Body of pancreas (tissue), 4 donors: Measurements from ENCODE around the gene MST1R. TPM values are rescaled to one million over a fixed set of nuclear protein-coding genes. Genes with fewer than 3 reads are reported as not detected.
"Not testable (repeated sequence)": the region's sequence is repeated elsewhere in the genome, so short reads cannot be mapped to it uniquely, and the experiment has no call there.

Experiments used
- ATAC-seq: fragments of 150-250 bp; one replicate; pipeline ENCODE4 v1.9.1; 2016
- DNase-seq, 4 donors: peaks; one replicate each; pipeline ENCODE4 v3.0.0-alpha.2; 2019
- H3K27ac ChIP-seq, 4 donors: fragments of 200-600 bp; sonication (generic); 1 replicate in 3 of 4; 2 replicates in 1 of 4; pipeline versions ENCODE4 v1.5.1 to v1.6.1; 2016 to 2019; ENCODE audit warnings: mild to moderate bottlenecking in 1 of 4, mixed read lengths in 1 of 4, moderate library complexity in 1 of 4
- H3K27me3 ChIP-seq, 2 donors: fragments of 200-600 bp; sonication (generic); one replicate each; pipeline ENCODE4 v1.6.0; 2016; ENCODE audit warnings: mild to moderate bottlenecking in 1 of 2
- H3K36me3 ChIP-seq, 2 donors: fragments of 200-600 bp; sonication (generic); replicated peaks in 1 of 2; 2 replicates each; pipeline ENCODE4 v1.5.1; 2016; ENCODE audit warnings: low read depth in 2 of 2; ENCODE audit not compliant: insufficient read depth in 1 of 2
- H3K4me1 ChIP-seq: fragments of 200-600 bp; sonication (generic); one replicate; pipeline ENCODE4 v1.6.0; 2016
- H3K4me3 ChIP-seq, 2 donors: fragments of 200-600 bp; sonication (generic); 1 replicate in 1 of 2; 2 replicates in 1 of 2; pipeline ENCODE4 v1.5.1; 2016 to 2019
- H3K9me3 ChIP-seq, 3 donors: fragments of 200-600 bp; sonication (generic); 1 replicate in 2 of 3; 2 replicates in 1 of 3; pipeline ENCODE4 v1.5.1; 2016
- CTCF ChIP-seq, 7 experiments: fragments of 450-650 bp in 4 of 7; fragments of 200-600 bp in 3 of 7; sonication (generic) in 3 of 7; IDR thresholded peaks; one replicate each; pipeline ENCODE4 v1.5.1; 2016 to 2019; ENCODE audit warnings: antibody characterized with exemption in 7 of 7
- POLR2A ChIP-seq, 3 donors: fragments of 450-650 bp; IDR thresholded peaks; one replicate each; pipeline ENCODE4 v1.6.1; 2016; ENCODE audit warnings: antibody characterized with exemption in 3 of 3, mild to moderate bottlenecking in 2 of 3
- WGBS, 2 donors: methylation state at CpG; one replicate each; pipeline ENCODE4 v1.1.5; 2017; 5-methylcytosine and 5-hydroxymethylcytosine counted together
- intact Hi-C: fragments of 100-400 bp; cut with DNase I; formaldehyde crosslinking; loops from one replicate; pipeline ENCODE4 v1.15.1; 2023
- total RNA-seq, 2 donors: library from RNA; depleted of rRNA; stranded (reverse); fragments of >200 nt; gene quantifications; one replicate each; pipeline ENCODE4 v1.1.0, GENCODE V29; 2016

Gene MST1R
- total RNA-seq, 2 donors from 2014 or later: 10.4 to 12.2 TPM

- intact Hi-C loops: no loop called here
- Histone ChIP-seq H3K27me3 (no peaks in the 10 kb centered on the region), H3K4me1 (peaks cover 13% of the 10 kb centered on the region), H3K9me3 (no peaks in the 10 kb centered on the region), H3K36me3 (no peaks in the 10 kb centered on the region), H3K4me3 (no peak overlapping the region), H3K27ac (no peak overlapping the region)
- DNase-seq: no peak
- 71 to 73% methylated on average over 2 of the region's 2 CpGs for WGBS, 2 donors
- TF ChIP-seq CTCF (IDR thresholded peaks at IDR 0.05): no peak
- TF ChIP-seq POLR2A (IDR thresholded peaks at IDR 0.05): no peak
- ATAC-seq: no peak
Observed at GRCh38 chr3:49925485-49925884, 21.8 kb upstream of the MST1R start.

GRCh38 chr3:49924683-49925082, 21.0 kb upstream of the MST1R start:
- ATAC-seq (no peak), DNase-seq (no peak)
- H3K27me3 ChIP-seq: no peaks in the 10 kb centered on the region
- intact Hi-C loops: no loop called here
- TF ChIP-seq POLR2A (IDR thresholded peaks at IDR 0.05): no peak
- TF ChIP-seq CTCF (IDR thresholded peaks at IDR 0.05): no peak
- WGBS, 2 donors: 91 to 100% methylated on average over 2 of the region's 2 CpGs
- peaks cover 8% of the 10 kb centered on the region for H3K4me1 ChIP-seq
- H3K27ac ChIP-seq: no peak overlapping the region
- no peak overlapping the region for H3K4me3 ChIP-seq
- H3K36me3 ChIP-seq: no peaks in the 10 kb centered on the region
- H3K9me3 ChIP-seq: no peaks in the 10 kb centered on the region

GRCh38 chr3:49917806-49918590, 14.3 kb upstream of the MST1R start:
- H3K36me3 ChIP-seq, ATAC-seq, H3K9me3 ChIP-seq, H3K27me3 ChIP-seq, H3K4me3 ChIP-seq, intact Hi-C loops, H3K4me1 ChIP-seq, H3K27ac ChIP-seq, DNase-seq: not testable (repeated sequence)
- 89 to 96% methylated on average over 19 of the region's 19 CpGs for WGBS, 2 donors

GRCh38 chr3:49916686-49917085, 13.0 kb upstream of the MST1R start:
- Histone ChIP-seq H3K9me3 (no peaks in the 10 kb centered on the region), H3K27me3 (no peaks in the 10 kb centered on the region), H3K36me3 (peaks cover 0 to 2% of the 10 kb centered on the region in 2 donors), H3K4me1 (no peaks in the 10 kb centered on the region), H3K27ac (no peak overlapping the region), H3K4me3 (no peak overlapping the region)
- TF ChIP-seq CTCF (IDR thresholded peaks at IDR 0.05) (no peak), POLR2A (IDR thresholded peaks at IDR 0.05) (no peak)
- DNase-seq: no peak
- 91 to 93% methylated on average over 4 to 5 of the region's 5 CpGs for WGBS, 2 donors
- intact Hi-C loops: no loop called here
- no peak for ATAC-seq

- ATAC-seq: no peak
- H3K27ac ChIP-seq: no peak overlapping the region
- 68% methylated on average over 2 of the region's 2 CpGs for WGBS, 2 donors
Observed at GRCh38 chr3:49914906-49915305, 11.2 kb upstream of the MST1R start.

More at GRCh38 chr3:49914906-49915305, 11.2 kb upstream of the MST1R start:
- Histone ChIP-seq H3K4me3 (no peak overlapping the region), H3K36me3 (peaks cover 0 to 2% of the 10 kb centered on the region in 2 donors), H3K9me3 (no peaks in the 10 kb centered on the region), H3K27me3 (no peaks in the 10 kb centered on the region), H3K4me1 (no peaks in the 10 kb centered on the region)
- intact Hi-C loops: no loop called here
- TF ChIP-seq CTCF (IDR thresholded peaks at IDR 0.05): no peak
- TF ChIP-seq POLR2A (IDR thresholded peaks at IDR 0.05): no peak
- no peak for DNase-seq
